ENCODE data around the gene POMC.

Gene POMC

DNA sequence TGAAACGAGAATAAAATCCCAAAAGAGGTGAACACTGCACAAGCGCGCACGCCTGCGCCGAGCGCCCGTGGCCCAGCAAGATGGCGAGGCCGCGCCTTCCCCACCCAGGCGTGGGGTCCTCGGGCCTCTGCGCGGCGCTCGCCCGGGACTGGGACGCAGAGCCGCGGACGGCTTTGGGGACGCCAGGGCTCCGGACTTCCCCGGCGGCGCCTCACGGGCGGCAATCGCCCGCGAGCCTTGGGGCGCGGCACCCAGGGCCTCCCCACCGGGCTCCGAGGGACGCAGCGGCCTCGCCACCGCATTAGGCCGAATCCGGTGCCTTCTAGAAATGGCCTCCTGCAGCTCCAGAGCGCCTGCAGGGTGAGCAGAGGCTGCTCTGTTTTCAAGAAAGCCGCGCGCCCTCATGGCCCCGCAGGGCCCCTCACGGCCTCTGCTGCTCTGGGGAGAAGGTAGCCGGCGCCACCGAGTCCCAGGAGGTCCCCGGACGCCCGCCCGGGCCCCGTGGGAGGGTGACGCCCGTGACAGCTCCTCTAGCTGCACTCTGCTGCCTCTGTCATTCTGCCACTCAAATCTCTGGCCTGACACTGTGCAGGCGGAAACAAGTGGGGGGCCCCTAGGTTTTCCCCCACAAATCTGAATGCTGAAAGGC is 35.9 kb upstream of the POMC start:
- TF ChIP-seq, protein P1, sequence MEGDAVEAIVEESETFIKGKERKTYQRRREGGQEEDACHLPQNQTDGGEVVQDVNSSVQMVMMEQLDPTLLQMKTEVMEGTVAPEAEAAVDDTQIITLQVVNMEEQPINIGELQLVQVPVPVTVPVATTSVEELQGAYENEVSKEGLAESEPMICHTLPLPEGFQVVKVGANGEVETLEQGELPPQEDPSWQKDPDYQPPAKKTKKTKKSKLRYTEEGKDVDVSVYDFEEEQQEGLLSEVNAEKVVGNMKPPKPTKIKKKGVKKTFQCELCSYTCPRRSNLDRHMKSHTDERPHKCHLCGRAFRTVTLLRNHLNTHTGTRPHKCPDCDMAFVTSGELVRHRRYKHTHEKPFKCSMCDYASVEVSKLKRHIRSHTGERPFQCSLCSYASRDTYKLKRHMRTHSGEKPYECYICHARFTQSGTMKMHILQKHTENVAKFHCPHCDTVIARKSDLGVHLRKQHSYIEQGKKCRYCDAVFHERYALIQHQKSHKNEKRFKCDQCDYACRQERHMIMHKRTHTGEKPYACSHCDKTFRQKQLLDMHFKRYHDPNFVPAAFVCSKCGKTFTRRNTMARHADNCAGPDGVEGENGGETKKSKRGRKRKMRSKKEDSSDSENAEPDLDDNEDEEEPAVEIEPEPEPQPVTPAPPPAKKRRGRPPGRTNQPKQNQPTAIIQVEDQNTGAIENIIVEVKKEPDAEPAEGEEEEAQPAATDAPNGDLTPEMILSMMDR (IDR thresholded peaks at IDR 0.05; ENCODE audit: low read depth, low read length, missing control alignments): no peak
- H3K4me3 ChIP-seq (replicated peaks; ENCODE audit: low read depth, low read length): no peak overlapping the region
- no peak for DNase-seq (ENCODE audit: extremely low read depth, low read depth)

DNA sequence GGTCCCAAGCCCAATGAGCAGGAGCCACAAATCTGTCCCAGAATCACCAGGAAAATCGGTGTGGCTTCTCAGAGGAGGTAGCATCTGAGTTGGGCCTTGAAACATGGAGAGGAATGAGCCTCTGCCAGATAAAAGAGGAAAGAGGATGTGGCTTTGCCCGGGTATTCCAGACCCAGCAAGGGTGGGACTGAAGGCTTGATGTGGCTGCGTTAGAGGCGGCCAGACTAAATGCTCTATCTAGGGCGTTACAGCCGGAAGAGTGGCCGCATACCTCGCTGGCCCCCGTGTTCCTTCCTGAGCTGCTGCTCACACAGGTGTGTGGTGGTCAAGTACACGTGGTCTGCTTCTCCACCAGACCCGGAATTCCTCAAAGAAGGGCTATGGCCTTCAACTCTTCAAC is 33.9 kb upstream of the POMC start:
- TF ChIP-seq, protein P1 (IDR thresholded peaks at IDR 0.05; ENCODE audit: low read depth, low read length, missing control alignments): no peak
- no peak overlapping the region for H3K4me3 ChIP-seq (replicated peaks; ENCODE audit: low read depth, low read length)
- DNase-seq (ENCODE audit: extremely low read depth, low read depth): no peak

DNA sequence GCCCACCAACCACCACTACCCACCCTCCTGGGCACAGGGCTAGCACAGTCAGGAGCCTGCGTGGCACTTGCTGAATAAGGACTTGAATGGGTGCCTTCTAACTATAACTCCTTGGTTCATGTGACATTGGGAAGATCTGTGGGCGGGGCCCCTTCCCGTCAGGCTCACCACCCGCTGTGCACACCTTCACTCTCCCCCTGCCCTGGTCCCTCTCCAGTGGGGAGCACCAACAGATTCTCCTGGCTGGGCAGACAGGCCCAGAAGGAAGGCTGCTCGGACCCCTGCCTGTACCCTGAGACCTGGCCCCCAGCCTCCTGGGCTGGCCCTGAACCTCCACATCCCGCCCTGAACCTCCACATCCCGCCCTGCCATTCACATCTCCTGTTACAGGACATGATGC is 33.4 kb upstream of the POMC start:
- no peak for DNase-seq (ENCODE audit: extremely low read depth, low read depth)
- TF ChIP-seq, protein P1 (IDR thresholded peaks at IDR 0.05; ENCODE audit: low read depth, low read length, missing control alignments): no peak
- no peak overlapping the region for H3K4me3 ChIP-seq (replicated peaks; ENCODE audit: low read depth, low read length)

DNA sequence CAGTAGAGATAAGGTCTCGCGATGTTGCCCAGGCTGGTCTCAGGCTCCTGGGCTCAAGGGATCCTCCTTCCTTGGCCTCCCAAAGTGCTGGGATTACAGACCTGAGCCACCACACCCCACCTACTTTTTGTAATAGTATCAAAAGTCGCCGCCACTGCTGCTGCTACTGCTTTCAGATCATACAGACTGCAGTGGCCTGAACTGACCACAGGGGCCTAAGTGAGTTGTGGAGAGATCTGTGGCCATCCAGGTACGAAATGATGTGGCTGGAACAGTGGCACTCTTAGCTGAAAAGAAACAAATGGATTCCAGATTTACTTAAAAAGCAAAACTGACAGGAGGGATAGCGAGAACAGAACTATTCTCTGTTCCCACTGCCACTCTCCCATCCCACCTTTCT is 32.9 kb upstream of the POMC start:
- no peak overlapping the region for H3K4me3 ChIP-seq (replicated peaks; ENCODE audit: low read depth, low read length)
- DNase-seq (ENCODE audit: extremely low read depth, low read depth): no peak
- TF ChIP-seq, protein P1 (IDR thresholded peaks at IDR 0.05; ENCODE audit: low read depth, low read length, missing control alignments): no peak

DNA sequence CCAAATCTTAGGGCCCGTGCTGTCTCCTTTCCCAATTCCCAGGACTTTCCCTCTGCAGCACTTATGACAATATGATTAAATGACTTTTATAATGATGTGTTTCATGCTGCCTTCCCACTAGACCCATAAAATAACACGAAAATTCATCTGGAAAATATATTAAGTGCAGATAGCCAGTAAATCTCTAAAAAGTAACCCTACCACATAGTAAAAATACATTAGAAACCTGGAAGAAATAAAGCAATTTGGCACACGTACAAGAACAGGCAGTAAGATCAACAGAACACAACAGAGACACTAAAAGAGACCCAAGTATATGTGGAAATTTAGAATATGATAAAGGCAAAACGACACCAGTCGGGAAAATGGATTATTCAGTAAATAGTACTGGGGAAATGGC is 30.2 kb upstream of the POMC start:
- TF ChIP-seq, protein P1 (IDR thresholded peaks at IDR 0.05; ENCODE audit: low read depth, low read length, missing control alignments): no peak
- no peak overlapping the region for H3K4me3 ChIP-seq (replicated peaks; ENCODE audit: low read depth, low read length)
- DNase-seq (ENCODE audit: extremely low read depth, low read depth): no peak

DNA sequence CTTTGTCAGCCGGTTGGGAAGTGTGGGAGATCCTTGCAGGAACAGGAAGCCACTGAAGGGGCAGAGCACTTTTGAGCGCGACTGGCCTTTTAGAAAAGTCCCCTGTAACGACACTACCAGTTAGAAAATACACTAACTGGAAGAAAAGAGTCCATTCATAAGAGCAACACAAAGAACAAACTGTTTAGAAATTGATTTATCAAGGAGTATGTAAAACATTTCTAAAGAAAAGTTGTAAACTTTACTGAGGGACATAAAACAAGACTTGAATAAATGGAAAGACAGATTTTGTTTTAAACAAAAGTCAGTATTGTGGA is 29.8 kb upstream of the POMC start:
- TF ChIP-seq, protein P1 (IDR thresholded peaks at IDR 0.05; ENCODE audit: low read depth, low read length, missing control alignments): no peak
- H3K4me3 ChIP-seq (replicated peaks; ENCODE audit: low read depth, low read length): no peak overlapping the region
- DNase-seq (ENCODE audit: extremely low read depth, low read depth): no peak

Data from HFF-Myc (cell line).